Small intestine (tissue), 7 donors: ENCODE measurements around the gene RAPGEF2. TPM values are rescaled to one million over a fixed set of nuclear protein-coding genes. Genes with fewer than 3 reads are reported as not detected.

Source experiments
- DNase-seq, 2 donors: peaks; one replicate each; pipeline versions ENCODE4 v3.0.0 to v3.0.0-alpha.2; 2013
- FAIRE-seq: peaks from 2 replicates; lab custom pipeline; 2012; peaks lifted over from hg19 to GRCh38; lab: Jason Lieb, UNC
- H3K27ac ChIP-seq, 3 donors: one replicate each; pipeline ENCODE4 v1.5.1; 2013; ENCODE audit warnings: low read length in 2 of 3, mild to moderate bottlenecking in 2 of 3, control low read depth in 1 of 3, inconsistent platforms in 1 of 3, low read depth in 1 of 3, moderate library complexity in 1 of 3
- H3K27me3 ChIP-seq, 3 donors: one replicate each; pipeline ENCODE4 v1.6.1; 2013; ENCODE audit warnings: low read length in 3 of 3, inconsistent platforms in 1 of 3; ENCODE audit not compliant: control insufficient read depth in 3 of 3, insufficient read depth in 3 of 3
- H3K36me3 ChIP-seq, 3 donors: one replicate each; pipeline ENCODE4 v1.6.1; 2013; ENCODE audit warnings: low read length in 3 of 3, inconsistent platforms in 1 of 3, low read depth in 1 of 3, mild to moderate bottlenecking in 1 of 3, moderate library complexity in 1 of 3; ENCODE audit not compliant: control insufficient read depth in 3 of 3, insufficient read depth in 2 of 3
- H3K4me1 ChIP-seq, 3 donors: one replicate each; pipeline ENCODE4 v1.6.1; 2013; ENCODE audit warnings: low read length in 2 of 3, inconsistent platforms in 1 of 3, low read depth in 1 of 3, mild to moderate bottlenecking in 1 of 3, moderate library complexity in 1 of 3; ENCODE audit not compliant: control insufficient read depth in 3 of 3, insufficient read depth in 2 of 3
- H3K4me3 ChIP-seq, 3 donors: one replicate each; pipeline ENCODE4 v1.5.1; 2013; ENCODE audit warnings: low read length in 3 of 3, control low read depth in 1 of 3, inconsistent platforms in 1 of 3, low read depth in 1 of 3, mild to moderate bottlenecking in 1 of 3, moderate library complexity in 1 of 3
- H3K9me3 ChIP-seq, 2 donors: one replicate each; pipeline ENCODE4 v1.6.1; 2013; ENCODE audit warnings: low read depth in 1 of 2, low read length in 1 of 2; ENCODE audit not compliant: control insufficient read depth in 2 of 2, insufficient read depth in 1 of 2
- WGBS, 3 donors: extraction: QIAGEN DNeasy Blood & Tissue Kit; methylation state at CpG; one replicate each; pipeline ENCODE4 v1.1.7; 2013; 5-methylcytosine and 5-hydroxymethylcytosine counted together
- polyA plus RNA-seq, 4 donors: library from polyadenylated mRNA; stranded (reverse) in 3 of 4; unstranded in 1 of 4; fragments of 200-250 nt in 3 of 4; fragments of 120-200 nt in 1 of 4; gene quantifications; one replicate each; pipeline versions ENCODE4 v1.2.1 to v1.2.3, GENCODE V29; 2013
- donor health status: healthy with polysubstance abuse.
- donor health status: control.
- donor health status: control.
- donor health status: Bipolar disorder and iron deficiency.
- donor health status: healthy.

Gene RAPGEF2
- polyA plus RNA-seq, 4 donors: 7.6 to 49.5 (median 11.8) TPM

GRCh38 chr4:159131564-159131963 lies 28.7 kb downstream of the RAPGEF2 start:
- H3K36me3 ChIP-seq: no peaks in the 10 kb centered on the region
- H3K27ac ChIP-seq: no peak overlapping the region
- no peak overlapping the region for H3K4me3 ChIP-seq
- H3K9me3 ChIP-seq: no peaks in the 10 kb centered on the region
- FAIRE-seq: no peak
- no peaks in the 10 kb centered on the region for H3K27me3 ChIP-seq
- 88 to 92% (median 91%) methylated on average over 6 of the region's 6 CpGs for WGBS, 3 donors
- DNase-seq: no peak
- no peaks in the 10 kb centered on the region for H3K4me1 ChIP-seq

GRCh38 chr4:159134429-159134828 lies 31.6 kb downstream of the RAPGEF2 start:
- Histone ChIP-seq H3K27ac (no peak overlapping the region), H3K4me1 (peaks cover 0 to 6% (median 2%) of the 10 kb centered on the region in 3 donors), H3K9me3 (no peaks in the 10 kb centered on the region), H3K36me3 (no peaks in the 10 kb centered on the region), H3K4me3 (no peak overlapping the region), H3K27me3 (no peaks in the 10 kb centered on the region)
- FAIRE-seq (no peak), DNase-seq (no peak)
- WGBS, 3 donors: 83 to 92% (median 89%) methylated on average over 2 of the region's 2 CpGs

GRCh38 chr4:159137176-159137575 lies 34.3 kb downstream of the RAPGEF2 start:
- no peak overlapping the region for H3K27ac ChIP-seq
- no peaks in the 10 kb centered on the region for H3K27me3 ChIP-seq
- peaks cover 0 to 6% (median 2%) of the 10 kb centered on the region in 3 donors for H3K4me1 ChIP-seq
- DNase-seq (peak; percentile 44 to 49), FAIRE-seq (no peak)
- no peaks in the 10 kb centered on the region for H3K9me3 ChIP-seq
- no peak overlapping the region for H3K4me3 ChIP-seq
- H3K36me3 ChIP-seq: no peaks in the 10 kb centered on the region

- no peaks in the 10 kb centered on the region for H3K9me3 ChIP-seq
- H3K36me3 ChIP-seq: no peaks in the 10 kb centered on the region
- H3K4me1 ChIP-seq: peaks cover 0 to 6% (median 2%) of the 10 kb centered on the region in 3 donors
- no peak for DNase-seq
- no peak for FAIRE-seq
- H3K4me3 ChIP-seq: no peak overlapping the region
- no peak overlapping the region for H3K27ac ChIP-seq
- H3K27me3 ChIP-seq: no peaks in the 10 kb centered on the region
These were observed 35.6 kb downstream of the RAPGEF2 start for GRCh38 chr4:159138436-159138835.

GRCh38 chr4:159141193-159141592 lies 38.3 kb downstream of the RAPGEF2 start:
- no peaks in the 10 kb centered on the region for H3K36me3 ChIP-seq
- WGBS, 3 donors: 29 to 50% (median 41%) methylated on average over 4 of the region's 4 CpGs
- FAIRE-seq (no peak), DNase-seq (no peak)
- no peak overlapping the region for H3K4me3 ChIP-seq
- H3K9me3 ChIP-seq: no peaks in the 10 kb centered on the region
- H3K4me1 ChIP-seq: peaks cover 0 to 9% (median 2%) of the 10 kb centered on the region in 3 donors
- H3K27ac ChIP-seq: no peak overlapping the region
- H3K27me3 ChIP-seq: no peaks in the 10 kb centered on the region

- H3K9me3 ChIP-seq: no peaks in the 10 kb centered on the region
- FAIRE-seq (peak; percentile 19), DNase-seq (no peak)
- no peaks in the 10 kb centered on the region for H3K36me3 ChIP-seq
- H3K27ac ChIP-seq: no peak overlapping the region
- peaks cover 0 to 4% (median 0%) of the 10 kb centered on the region in 3 donors for H3K4me1 ChIP-seq
- 68 to 76% (median 71%) methylated on average over 3 of the region's 3 CpGs for WGBS, 3 donors
- no peaks in the 10 kb centered on the region for H3K27me3 ChIP-seq
- no peak overlapping the region for H3K4me3 ChIP-seq
These were observed 39.4 kb downstream of the RAPGEF2 start for GRCh38 chr4:159142241-159142640.

- Histone ChIP-seq H3K4me3 (no peak overlapping the region), H3K27me3 (no peaks in the 10 kb centered on the region), H3K9me3 (no peaks in the 10 kb centered on the region), H3K27ac (no peak overlapping the region), H3K4me1 (peaks cover 0 to 4% (median 0%) of the 10 kb centered on the region in 3 donors), H3K36me3 (no peaks in the 10 kb centered on the region)
- 87 to 92% (median 90%) methylated on average over 5 of the region's 5 CpGs for WGBS, 3 donors
- DNase-seq (no peak), FAIRE-seq (no peak)
These were observed 40.0 kb downstream of the RAPGEF2 start for GRCh38 chr4:159142681-159143384.

- no peak for DNase-seq
- no peaks in the 10 kb centered on the region for H3K36me3 ChIP-seq
- H3K9me3 ChIP-seq: no peaks in the 10 kb centered on the region
- no peak for FAIRE-seq
- no peak overlapping the region for H3K4me3 ChIP-seq
- H3K27ac ChIP-seq: no peak overlapping the region
- WGBS, 3 donors: 71 to 90% (median 83%) methylated on average over 3 of the region's 3 CpGs
- peaks cover 0 to 4% (median 0%) of the 10 kb centered on the region in 3 donors for H3K4me1 ChIP-seq
- H3K27me3 ChIP-seq: no peaks in the 10 kb centered on the region
These were observed 40.8 kb downstream of the RAPGEF2 start for GRCh38 chr4:159143687-159144086.
